NCI-H1436 treated with DMSO at 0.1 percent for 48 hours (cell line): ENCODE results near the gene AGXT.

ENCODE experiments used
- DNase-seq: peaks from one replicate; lab custom pipeline; 2025; lab: John Stamatoyannopoulos, UW

Gene AGXT

GRCh38 chr2:240886678-240887609 is 18.3 kb downstream of the AGXT start:
- no peak for DNase-seq

GRCh38 chr2:240887631-240888030 is 19.0 kb downstream of the AGXT start:
- no peak for DNase-seq

- no peak for DNase-seq
Observed at GRCh38 chr2:240888130-240888889, 19.7 kb downstream of the AGXT start.

GRCh38 chr2:240888890-240889573 is 20.4 kb downstream of the AGXT start:
- no peak for DNase-seq

- no peak for DNase-seq
Observed at GRCh38 chr2:240889601-240890560, 21.3 kb downstream of the AGXT start.

- DNase-seq = no peak
Observed at GRCh38 chr2:240890691-240891090, 22.1 kb downstream of the AGXT start.

- DNase-seq = no peak
Observed at GRCh38 chr2:240891492-240892340, 23.1 kb downstream of the AGXT start.

GRCh38 chr2:240892356-240892755 is 23.7 kb downstream of the AGXT start:
- no peak for DNase-seq

- DNase-seq = no peak
Observed at GRCh38 chr2:240892925-240893324, 24.3 kb downstream of the AGXT start.

GRCh38 chr2:240893363-240893844 is 24.8 kb downstream of the AGXT start:
- DNase-seq = no peak

- no peak for DNase-seq
Observed at GRCh38 chr2:240894006-240894405, 25.4 kb downstream of the AGXT start.

- DNase-seq = no peak
Observed at GRCh38 chr2:240894836-240895558, 26.4 kb downstream of the AGXT start.

- no peak for DNase-seq
Observed at GRCh38 chr2:240895656-240896388, 27.2 kb downstream of the AGXT start, which contains the start of gene MAB21L4. MAB21L4 (minus strand) TSS chr2:240896156; CDS start chr2:240895997, 159 bp downstream.

- DNase-seq = no peak
Observed at GRCh38 chr2:240896394-240896793, 27.8 kb downstream of the AGXT start.

- no peak for DNase-seq
Observed at GRCh38 chr2:240896871-240897692, 28.5 kb downstream of the AGXT start.

- no peak for DNase-seq
Observed at GRCh38 chr2:240898108-240898730, 29.6 kb downstream of the AGXT start.

- DNase-seq = no peak
Observed at GRCh38 chr2:240898731-240899467, 30.3 kb downstream of the AGXT start.
